Retinal pigment epithelial cell (primary cell): Measurements from ENCODE around the gene RAG2.

Source experiments
- DNase-seq: peaks from one replicate; pipeline ENCODE4 v3.0.0-alpha.2; 2010; ENCODE audit warnings: low read depth
- H3K4me3 ChIP-seq: 2 replicates; pipeline ENCODE4 v1.5.1; 2011; ENCODE audit warnings: mild to moderate bottlenecking, low read length, control low read depth, moderate library complexity
- TF ChIP-seq, protein P1 (sequence below): conservative IDR thresholded peaks from 2 replicates; pipeline ENCODE4 v1.5.1; 2011; ENCODE audit warnings: low read depth, low read length, control low read depth, inconsistent platforms

The RAG2 gene

DNA sequence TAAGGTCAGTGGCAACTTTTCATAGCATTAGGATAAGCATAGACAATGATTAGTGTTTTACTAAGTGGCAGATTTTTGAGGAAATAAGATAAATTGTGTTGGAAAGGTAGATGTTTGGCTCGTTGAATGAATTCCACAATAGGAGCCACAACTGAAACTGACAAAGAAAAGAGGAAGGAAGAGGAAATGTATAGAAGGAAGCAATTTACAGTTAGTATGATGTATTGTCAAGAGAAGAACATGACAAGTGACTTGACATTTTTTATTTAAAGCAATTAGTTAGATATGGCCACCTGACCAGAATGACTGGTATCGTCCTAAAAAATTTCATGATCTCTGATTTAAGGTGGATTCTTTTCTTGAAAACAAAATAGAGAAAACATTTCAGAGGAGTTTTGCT, 3.1 kb upstream of the RAG2 start:
- TF ChIP-seq, protein P1, sequence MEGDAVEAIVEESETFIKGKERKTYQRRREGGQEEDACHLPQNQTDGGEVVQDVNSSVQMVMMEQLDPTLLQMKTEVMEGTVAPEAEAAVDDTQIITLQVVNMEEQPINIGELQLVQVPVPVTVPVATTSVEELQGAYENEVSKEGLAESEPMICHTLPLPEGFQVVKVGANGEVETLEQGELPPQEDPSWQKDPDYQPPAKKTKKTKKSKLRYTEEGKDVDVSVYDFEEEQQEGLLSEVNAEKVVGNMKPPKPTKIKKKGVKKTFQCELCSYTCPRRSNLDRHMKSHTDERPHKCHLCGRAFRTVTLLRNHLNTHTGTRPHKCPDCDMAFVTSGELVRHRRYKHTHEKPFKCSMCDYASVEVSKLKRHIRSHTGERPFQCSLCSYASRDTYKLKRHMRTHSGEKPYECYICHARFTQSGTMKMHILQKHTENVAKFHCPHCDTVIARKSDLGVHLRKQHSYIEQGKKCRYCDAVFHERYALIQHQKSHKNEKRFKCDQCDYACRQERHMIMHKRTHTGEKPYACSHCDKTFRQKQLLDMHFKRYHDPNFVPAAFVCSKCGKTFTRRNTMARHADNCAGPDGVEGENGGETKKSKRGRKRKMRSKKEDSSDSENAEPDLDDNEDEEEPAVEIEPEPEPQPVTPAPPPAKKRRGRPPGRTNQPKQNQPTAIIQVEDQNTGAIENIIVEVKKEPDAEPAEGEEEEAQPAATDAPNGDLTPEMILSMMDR: no peak

DNA sequence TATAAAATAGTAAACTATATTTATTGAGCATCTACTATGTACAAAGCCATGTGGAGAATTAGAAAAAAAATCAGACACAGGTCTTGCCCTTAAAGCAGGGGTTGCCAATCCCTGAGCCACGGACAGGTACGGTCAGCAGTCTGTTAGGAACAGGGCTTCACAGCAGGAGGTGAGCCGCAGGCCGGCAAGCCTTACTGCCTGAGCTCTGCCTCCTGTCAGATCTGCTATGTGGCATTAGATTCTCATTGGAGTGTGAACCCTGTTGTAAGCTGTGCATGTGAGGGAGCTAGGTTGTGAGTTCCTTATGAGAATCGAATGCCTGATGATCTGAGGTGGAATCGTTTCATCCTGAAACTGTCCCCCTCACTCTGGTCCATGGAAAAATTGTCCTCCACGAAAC, 2.1 kb upstream of the RAG2 start:
- no peak for DNase-seq
- TF ChIP-seq, protein P1: no peak
- H3K4me3 ChIP-seq: no peak overlapping the region

More for the DNA sequence above, 3.1 kb upstream of the RAG2 start:
- no peak overlapping the region for H3K4me3 ChIP-seq
- no peak for DNase-seq

DNA sequence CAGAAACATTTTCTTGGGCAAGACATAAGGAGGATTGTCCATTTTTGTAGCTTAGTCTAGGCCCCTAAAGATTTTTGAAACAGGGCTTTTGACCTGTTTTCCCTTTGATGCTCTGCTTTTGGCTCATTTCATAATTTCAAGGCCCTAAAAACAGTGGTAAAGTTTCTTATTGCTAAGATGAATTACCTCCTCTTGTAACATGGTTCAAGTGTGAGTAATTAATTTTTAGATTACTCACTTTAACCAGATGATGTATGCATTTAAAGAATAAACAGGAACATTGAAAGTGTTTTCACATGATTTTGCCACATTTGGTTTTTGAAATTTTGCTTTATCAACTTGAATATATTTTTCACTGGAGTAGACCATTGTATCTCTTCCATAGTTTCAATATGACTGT, 1.2 kb downstream of the RAG2 start:
- no peak for DNase-seq
- no peak overlapping the region for H3K4me3 ChIP-seq
- TF ChIP-seq, protein P1: no peak

DNA sequence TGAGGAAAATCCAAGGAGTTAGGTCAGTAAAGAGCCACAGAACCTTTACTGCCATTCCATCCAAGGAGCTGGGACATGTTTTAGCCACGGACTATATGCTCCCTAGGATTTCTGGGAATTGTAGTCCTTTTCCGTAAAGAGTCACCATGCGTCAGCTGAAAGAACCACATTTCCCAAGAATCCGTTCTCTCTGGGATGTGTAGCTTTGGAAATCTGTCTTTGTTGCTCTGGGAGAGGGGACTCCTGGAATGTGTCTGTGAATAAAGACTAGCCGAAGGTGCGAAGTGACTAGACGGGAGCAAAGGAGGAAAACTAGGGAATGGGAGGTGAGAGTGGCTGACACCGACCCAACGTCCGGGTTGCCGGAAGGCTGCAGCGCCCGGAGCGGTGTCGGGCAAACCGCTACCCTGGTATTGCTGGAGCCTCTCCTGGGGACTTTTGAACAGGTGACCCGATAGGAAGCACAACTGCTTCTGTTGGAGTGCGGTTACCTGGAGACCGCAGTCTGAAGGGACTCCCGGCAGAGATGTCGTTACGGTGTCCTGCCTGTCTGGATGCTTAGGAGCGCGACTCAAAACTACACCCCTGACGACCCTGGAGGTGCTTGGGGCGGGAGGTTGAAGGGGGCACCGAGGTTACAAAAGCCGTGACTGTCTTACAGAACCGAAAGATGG, 3.6 kb downstream of the RAG2 start, which contains the start of gene IFTAP:
IFTAP (plus strand) TSS at position 187 of the 674 bp plus-strand sequence. CDS start 15,602 bp downstream, outside the sequence.
- DNase-seq: peak; percentile 79
- peak within 1 kb of the TSS; percentile 95 for H3K4me3 ChIP-seq
- TF ChIP-seq, protein P1: no peak

DNA sequence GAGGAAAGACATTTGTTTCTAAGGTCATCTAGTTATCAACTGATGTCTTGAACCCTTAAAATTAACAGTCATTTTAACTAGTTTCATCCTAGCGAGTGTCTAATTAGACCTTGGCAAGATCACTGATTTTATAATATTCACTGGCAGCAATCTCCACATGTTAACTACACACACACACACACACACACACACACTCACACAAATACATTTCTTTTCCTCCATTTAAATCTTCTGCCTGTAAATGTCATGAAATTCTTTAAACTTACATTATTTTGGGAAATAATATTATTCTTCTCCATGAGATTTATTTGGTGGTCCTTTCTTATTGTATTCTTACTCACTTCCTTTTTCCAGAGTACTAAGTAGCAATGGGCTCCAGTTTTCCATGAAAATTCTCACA, 6.6 kb downstream of the RAG2 start:
- H3K4me3 ChIP-seq: no peak overlapping the region
- TF ChIP-seq, protein P1: no peak
- no peak for DNase-seq

DNA sequence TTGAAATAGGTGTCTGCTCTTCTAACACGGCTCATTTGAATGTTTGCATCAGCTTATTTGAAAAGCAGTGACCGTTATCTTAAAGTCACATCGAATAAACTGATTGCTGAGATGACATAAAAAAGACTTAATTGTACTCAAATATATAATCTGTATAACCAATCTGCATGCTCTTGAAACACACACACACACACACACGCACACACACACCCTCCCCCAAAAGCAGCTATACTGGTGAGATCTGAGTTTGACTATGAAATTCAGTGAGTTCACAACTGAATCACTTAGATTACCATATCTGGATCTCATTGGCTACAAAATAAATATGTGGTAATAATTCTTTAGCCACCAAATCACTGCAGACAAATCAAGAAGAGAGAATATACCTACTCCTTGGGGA, 7.5 kb downstream of the RAG2 start:
- TF ChIP-seq, protein P1: no peak
- H3K4me3 ChIP-seq: no peak overlapping the region
- DNase-seq: no peak

DNA sequence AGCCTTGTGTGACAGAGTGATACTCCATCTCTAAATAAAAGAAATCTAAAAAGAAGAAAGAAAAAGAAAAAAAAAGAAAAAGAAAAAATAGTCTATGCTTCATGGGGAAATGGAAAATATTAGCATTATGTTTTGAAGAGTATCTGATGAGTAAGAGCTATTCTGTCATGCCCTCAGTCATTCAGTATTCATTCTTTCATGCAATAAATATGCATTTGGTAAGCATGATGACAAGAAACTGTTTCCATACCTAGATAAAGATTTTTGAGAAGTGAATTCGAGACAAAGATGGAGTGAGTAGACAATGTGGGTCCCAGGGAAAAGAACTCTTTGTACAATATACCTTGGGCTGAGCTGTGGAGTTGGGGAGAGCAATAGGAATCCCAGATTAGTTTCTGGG, 9.9 kb downstream of the RAG2 start:
- TF ChIP-seq, protein P1: no peak
- H3K4me3 ChIP-seq: no peak overlapping the region
- no peak for DNase-seq
